ENCODE results near the gene SPHKAP.
"Not testable (repeated sequence)": the region's sequence is repeated elsewhere in the genome, so short reads cannot be mapped to it uniquely, and the experiment has no call there.

Gene SPHKAP

GRCh38 chr2:228126401-228126800, 55.1 kb downstream of the SPHKAP start:
- TF ChIP-seq POLR2A (IDR thresholded peaks at IDR 0.05; ENCODE audit: low read depth, low read length): no peak
- no peak for FAIRE-seq
- no peak for DNase-seq (ENCODE audit: insufficient read length, low spot score)

DNA sequence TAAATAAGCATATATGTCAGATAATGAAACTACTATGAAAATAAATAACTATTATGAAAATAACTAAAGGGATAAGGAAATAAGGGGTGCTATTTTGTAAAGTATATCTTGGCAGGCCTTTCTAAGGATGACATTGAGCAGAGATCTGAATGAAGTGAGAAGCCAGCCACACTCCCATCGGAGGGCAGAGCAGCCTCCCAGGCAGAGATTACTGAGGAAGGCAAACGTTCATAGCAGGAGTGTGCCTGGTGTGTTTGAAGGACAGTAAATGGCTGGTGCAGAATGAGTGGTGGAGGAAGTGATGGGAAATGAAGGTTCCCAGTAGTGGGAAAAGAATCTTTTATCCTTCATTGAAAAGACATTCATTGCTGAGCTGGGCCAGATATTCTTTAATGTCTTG, 62.5 kb downstream of the SPHKAP start:
- TF ChIP-seq POLR2A (IDR thresholded peaks at IDR 0.05; ENCODE audit: low read depth, low read length): no peak
- DNase-seq (ENCODE audit: insufficient read length, low spot score): no peak
- no peak for FAIRE-seq

DNA sequence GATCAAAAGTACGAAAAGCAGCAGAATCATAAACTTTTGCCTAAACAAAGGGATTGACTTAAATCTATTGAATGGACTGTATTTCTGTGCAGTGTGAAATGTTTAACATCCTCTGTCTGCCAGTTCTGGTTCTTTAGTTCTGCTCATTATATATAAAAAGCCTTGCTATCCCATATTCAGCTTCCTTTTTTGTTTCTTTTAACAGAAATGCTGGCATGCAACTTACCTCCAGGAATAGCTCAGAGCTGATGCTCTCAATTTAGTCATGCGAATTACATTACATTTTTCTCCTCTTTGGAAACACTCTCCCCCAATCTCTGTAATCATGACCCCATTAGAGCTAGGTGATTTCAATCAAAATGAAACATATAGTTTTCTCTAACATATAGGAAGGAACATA, 73.6 kb downstream of the SPHKAP start:
- no peak for TF ChIP-seq POLR2A (IDR thresholded peaks at IDR 0.05; ENCODE audit: low read depth, low read length)
- DNase-seq (ENCODE audit: insufficient read length, low spot score) (no peak), FAIRE-seq (no peak)

DNA sequence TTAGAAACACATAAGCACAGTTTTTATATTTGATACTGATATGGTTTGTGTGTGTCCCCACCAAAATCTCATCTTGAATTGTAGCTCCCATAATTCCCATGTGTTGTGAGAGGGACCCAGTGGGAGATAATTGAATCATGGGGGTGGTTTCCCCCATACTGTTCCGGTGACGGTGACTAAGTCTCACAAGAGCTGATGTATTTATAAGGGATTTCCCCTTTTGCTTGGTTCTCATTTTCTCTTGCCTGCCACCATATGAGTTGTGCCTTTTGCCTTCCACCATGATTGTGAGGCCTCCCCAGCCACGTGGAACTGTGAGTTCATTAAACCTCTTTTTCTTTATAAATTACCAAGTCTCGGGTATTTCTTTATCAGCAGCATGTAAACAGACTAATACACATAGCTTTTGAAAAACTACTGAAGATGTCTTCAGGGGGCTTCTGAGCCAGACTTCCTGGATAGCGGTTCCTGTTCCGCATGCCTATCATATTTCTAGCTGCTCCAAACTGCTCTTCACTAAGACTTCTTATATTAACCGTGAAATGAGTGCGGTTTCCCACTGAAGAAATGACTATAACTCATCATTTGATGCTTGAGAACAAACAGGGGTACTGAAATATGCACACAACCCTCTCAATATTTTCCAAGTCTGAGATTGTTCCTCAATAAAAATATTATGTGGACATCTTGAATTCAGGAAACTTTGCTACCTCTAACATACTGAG, 75.8 kb downstream of the SPHKAP start:
- FAIRE-seq (no peak), DNase-seq (ENCODE audit: insufficient read length, low spot score) (no peak)
- TF ChIP-seq POLR2A (IDR thresholded peaks at IDR 0.05; ENCODE audit: low read depth, low read length): no peak

DNA sequence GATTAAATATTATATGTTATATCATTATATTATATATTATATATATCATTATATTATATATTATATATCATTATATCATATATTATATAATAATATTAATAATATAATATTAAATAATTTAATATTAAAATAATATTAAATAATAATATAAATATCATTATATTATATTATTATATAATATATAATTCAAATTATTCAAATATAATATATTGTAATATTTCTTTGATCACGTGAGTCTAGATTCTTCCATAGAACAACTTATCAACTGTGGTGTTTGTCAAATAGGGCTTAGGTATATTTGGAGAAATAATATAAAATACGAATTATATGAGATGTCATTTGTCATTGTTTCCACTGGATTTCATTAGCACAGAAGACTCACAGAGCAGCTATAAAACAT, 77.3 kb downstream of the SPHKAP start:
- DNase-seq (ENCODE audit: insufficient read length, low spot score) (no peak), FAIRE-seq (no peak)
- no peak for TF ChIP-seq POLR2A (IDR thresholded peaks at IDR 0.05; ENCODE audit: low read depth, low read length)

DNA sequence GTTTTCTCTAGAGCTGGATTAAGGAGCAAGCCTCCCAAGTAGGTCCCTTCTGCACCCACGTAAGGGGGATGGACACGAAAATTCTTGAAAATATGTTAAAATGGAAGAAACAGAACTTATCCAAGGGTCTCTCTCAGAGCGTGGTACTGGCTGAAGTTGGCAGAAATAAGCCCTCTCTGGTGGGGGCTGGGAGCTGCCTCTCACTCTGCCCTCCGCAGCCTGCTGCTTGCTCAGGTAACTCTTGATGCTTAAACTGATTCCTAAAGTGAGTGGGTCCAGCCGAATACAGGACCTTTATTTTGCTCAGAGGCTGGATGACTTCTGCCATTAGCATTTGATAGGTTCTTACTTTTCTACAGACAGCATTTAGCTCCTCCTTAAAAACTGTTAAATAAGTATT, 78.1 kb downstream of the SPHKAP start:
- TF ChIP-seq POLR2A (IDR thresholded peaks at IDR 0.05; ENCODE audit: low read depth, low read length): no peak
- DNase-seq (ENCODE audit: insufficient read length, low spot score) (no peak), FAIRE-seq (no peak)

DNA sequence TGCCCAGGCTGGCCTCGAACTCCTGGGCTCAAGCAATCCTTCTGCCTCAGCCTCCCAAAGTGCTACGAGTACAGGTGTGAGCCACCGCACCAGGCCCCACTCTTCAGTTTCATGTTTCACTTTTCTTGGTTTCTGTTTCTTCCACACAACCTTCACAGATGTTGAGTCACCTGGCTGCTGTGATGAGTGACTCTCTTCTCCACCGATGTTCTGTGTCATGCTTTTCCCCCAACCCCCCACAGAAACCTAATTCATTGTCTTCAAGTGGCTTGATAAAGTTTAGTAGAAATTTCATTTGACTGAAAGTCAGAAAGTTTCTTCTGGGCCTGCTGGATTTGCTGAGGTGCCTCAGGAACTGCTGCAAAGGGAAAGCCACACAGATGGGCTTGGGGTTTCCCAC, 78.5 kb downstream of the SPHKAP start:
- no peak for TF ChIP-seq POLR2A (IDR thresholded peaks at IDR 0.05; ENCODE audit: low read depth, low read length)
- FAIRE-seq (no peak), DNase-seq (ENCODE audit: insufficient read length, low spot score) (no peak)

DNA sequence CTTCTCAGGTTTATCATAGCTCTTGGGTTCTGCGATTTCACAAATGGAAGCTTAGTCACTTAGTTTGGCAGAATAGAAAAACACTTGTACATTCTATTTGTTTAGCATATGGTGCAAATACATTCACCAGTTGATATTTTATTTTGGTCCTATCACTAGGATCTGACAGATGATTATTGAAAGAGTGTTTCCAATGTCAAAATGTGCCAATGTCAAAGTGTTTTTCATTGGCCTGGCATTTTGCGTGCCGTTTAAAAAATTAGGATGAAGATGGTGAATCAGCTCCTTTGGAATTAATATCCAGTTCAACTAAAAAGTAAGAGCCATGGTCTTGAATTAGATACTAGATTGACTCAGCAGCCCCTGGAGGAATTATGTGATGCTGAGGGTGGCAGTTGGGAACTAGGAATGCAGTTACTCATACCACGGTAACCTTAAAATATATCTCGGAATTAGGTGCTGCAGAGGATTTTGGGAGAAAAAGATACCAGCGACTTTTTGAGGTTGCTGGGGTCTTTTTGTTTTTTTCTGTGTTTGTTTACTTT, 87.0 kb downstream of the SPHKAP start:
- no peak for TF ChIP-seq POLR2A (IDR thresholded peaks at IDR 0.05; ENCODE audit: low read depth, low read length)
- FAIRE-seq (peak; percentile 90), DNase-seq (ENCODE audit: insufficient read length, low spot score) (peak; percentile 24)

- FAIRE-seq: no peak
- TF ChIP-seq POLR2A (IDR thresholded peaks at IDR 0.05; ENCODE audit: low read depth, low read length): no peak
- DNase-seq (ENCODE audit: insufficient read length, low spot score): no peak
Observed at GRCh38 chr2:228092056-228092455, 89.4 kb downstream of the SPHKAP start.

DNA sequence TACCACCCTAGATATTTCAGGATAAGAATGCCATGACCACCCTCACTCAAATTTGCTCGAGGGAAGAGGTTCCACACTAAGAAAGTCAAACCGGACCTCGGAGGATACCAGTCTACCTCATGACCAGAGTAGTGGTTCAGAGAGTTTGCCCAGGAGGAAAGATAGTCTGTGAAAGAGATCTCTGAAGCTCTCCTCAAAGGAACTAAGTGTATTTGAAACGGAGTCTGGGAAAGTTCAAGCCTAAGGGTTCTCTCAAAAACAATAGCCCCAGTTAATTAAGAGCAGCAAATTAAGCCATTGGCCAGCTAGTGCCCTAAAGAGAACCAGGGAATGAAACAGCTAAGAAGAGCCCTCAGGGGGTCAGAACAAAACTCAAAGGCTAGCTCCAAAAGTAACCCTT, 94.9 kb downstream of the SPHKAP start:
- DNase-seq (ENCODE audit: insufficient read length, low spot score) (no peak), FAIRE-seq (no peak)
- no peak for TF ChIP-seq POLR2A (IDR thresholded peaks at IDR 0.05; ENCODE audit: low read depth, low read length)

DNA sequence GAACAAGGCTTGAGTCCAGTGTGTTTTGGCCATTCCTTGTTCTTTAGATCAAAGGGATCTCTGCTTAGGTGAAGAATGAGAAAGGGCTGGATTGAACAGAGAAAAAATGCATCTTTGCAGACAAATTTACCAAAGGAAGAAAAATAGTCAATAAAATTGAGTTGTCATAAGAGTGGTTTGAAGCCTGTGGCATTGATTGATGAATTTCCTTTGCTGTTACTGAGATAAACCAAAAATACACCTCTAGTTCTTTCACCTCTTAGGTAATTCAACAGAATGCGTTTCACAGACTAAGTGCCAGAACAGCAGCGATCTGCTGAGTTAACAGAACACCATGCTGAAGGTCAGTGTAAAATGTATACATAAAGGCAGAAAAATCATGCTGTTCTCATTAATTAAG, 96.8 kb downstream of the SPHKAP start:
- DNase-seq (ENCODE audit: insufficient read length, low spot score): no peak
- TF ChIP-seq POLR2A (IDR thresholded peaks at IDR 0.05; ENCODE audit: low read depth, low read length): no peak
- FAIRE-seq: no peak

DNA sequence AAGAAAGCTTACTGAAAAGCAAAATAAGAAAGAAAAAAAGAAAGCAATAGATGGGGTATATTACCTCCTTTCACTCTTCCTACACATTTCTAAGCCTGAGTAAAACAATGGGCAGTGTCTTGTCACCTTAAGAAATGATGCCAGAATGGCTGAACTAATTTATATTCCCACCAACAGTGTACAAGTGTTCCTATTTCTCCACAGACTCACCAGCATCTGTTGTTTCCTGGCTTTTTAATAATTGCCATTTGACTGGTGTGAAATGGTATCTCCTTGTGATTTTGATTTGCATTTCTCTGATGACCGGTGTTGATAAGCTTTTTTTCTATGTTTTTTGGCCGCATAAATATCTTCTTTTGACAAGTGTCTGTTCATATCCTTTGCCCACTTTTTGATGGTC, 98.4 kb downstream of the SPHKAP start:
- no peak for FAIRE-seq
- TF ChIP-seq POLR2A (IDR thresholded peaks at IDR 0.05; ENCODE audit: low read depth, low read length): no peak
- DNase-seq (ENCODE audit: insufficient read length, low spot score): no peak

- no peak for DNase-seq (ENCODE audit: insufficient read length, low spot score)
- FAIRE-seq: no peak
- TF ChIP-seq POLR2A (IDR thresholded peaks at IDR 0.05; ENCODE audit: low read depth, low read length): no peak
Observed at GRCh38 chr2:228082571-228082970, 98.9 kb downstream of the SPHKAP start.

- TF ChIP-seq POLR2A (IDR thresholded peaks at IDR 0.05; ENCODE audit: low read depth, low read length): no peak
- no peak for DNase-seq (ENCODE audit: insufficient read length, low spot score)
- no peak for FAIRE-seq
Observed at GRCh38 chr2:228079194-228079593, 102.3 kb downstream of the SPHKAP start.

GRCh38 chr2:228076695-228077094, 104.8 kb downstream of the SPHKAP start:
- DNase-seq (ENCODE audit: insufficient read length, low spot score); FAIRE-seq: not testable (repeated sequence)

Data from H54 (cell line).